HUES64 (cell line): ENCODE results near the gene EMD.
"Not testable (repeated sequence)": the region's sequence is repeated elsewhere in the genome, so short reads cannot be mapped to it uniquely, and the experiment has no call there.

Experiments
- H3K27ac ChIP-seq: 2 replicates; pipeline ENCODE4 v1.7.0; 2013; ENCODE audit warnings: low read depth, low read length, inconsistent platforms
- H3K27me3 ChIP-seq: 2 replicates; pipeline ENCODE4 v1.6.1; 2013; ENCODE audit warnings: mild to moderate bottlenecking, low read length; ENCODE audit not compliant: insufficient read depth
- H3K36me3 ChIP-seq: 2 replicates; pipeline ENCODE4 v1.6.1; 2013; ENCODE audit warnings: mild to moderate bottlenecking, low read length; ENCODE audit not compliant: insufficient read depth
- H3K4me1 ChIP-seq: 2 replicates; pipeline ENCODE4 v1.6.1; 2013; ENCODE audit warnings: mild to moderate bottlenecking, low read length, moderate library complexity; ENCODE audit not compliant: insufficient read depth
- H3K4me3 ChIP-seq: 2 replicates; pipeline ENCODE4 v1.5.1; 2013; ENCODE audit warnings: mild to moderate bottlenecking, low read length, moderate library complexity
- H3K9ac ChIP-seq: 2 replicates; pipeline ENCODE4 v1.6.1; 2013; ENCODE audit warnings: mild to moderate bottlenecking, low read depth, low read length
- H3K9me3 ChIP-seq: 2 replicates; pipeline ENCODE4 v1.6.1; 2013; ENCODE audit warnings: low read depth, low read length; ENCODE audit not compliant: insufficient read depth
- WGBS: fragments of 150-250, 120-280 bp; methylation state at CpG from one replicate; pipeline ENCODE4 v1.1.7; 2013; ENCODE audit warnings: missing lambda C conversion rate; 5-methylcytosine and 5-hydroxymethylcytosine counted together

EMD gene

DNA sequence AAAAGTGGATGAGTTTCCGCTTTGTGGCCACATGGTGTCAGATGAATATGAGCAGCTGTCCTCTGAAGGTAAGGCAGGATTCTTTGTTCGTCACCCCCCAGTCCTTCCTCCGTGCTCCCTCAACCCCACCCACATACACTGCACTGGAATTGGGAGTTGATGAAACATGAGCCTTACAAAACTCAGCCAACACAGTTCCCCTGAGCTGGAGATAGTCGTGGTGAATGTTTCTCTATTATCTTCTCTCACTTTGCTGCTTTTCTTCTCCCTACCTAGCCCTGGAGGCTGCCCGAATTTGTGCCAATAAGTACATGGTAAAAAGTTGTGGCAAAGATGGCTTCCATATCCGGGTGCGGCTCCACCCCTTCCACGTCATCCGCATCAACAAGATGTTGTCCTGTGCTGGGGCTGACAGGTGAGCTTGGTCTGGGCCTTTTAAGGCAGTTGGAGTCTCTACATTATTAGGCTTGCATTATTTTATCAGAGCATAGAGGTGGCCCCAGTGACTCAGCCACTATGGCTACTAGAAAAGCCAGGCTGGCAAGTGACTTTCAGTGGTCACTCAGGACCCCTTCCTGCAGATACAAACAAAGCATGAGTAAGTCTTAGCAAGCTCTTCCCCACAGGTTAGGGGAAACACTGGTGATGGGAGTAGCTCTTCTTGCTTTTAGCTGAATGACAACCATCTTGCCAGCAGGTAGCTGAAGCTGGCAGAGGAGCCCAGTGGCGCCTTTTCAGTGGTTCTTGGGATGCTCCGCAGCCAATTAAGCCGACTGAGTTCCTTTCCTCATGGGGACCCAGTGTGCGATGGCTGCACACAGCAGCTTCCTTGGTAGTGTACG lies 20.7 kb downstream of the EMD start:
- H3K9ac ChIP-seq, result peak overlapping the region; percentile 100
- H3K4me3 ChIP-seq, result peak overlapping the region; percentile 92
- 0 out of 2 replicates have a peak, but pooled peaks cover 4% of the 10 kb centered on the region for H3K4me1 ChIP-seq
- 82% methylated on average over 9 of the region's 14 CpGs for WGBS
- peak overlapping the region; percentile 94 for H3K27ac ChIP-seq
- no peaks in the 10 kb centered on the region for H3K27me3 ChIP-seq
- peaks cover 24% of the 10 kb centered on the region for H3K36me3 ChIP-seq
- H3K9me3 ChIP-seq, result no peaks in the 10 kb centered on the region

GRCh38 chrX:154400369-154400817 lies 21.3 kb downstream of the EMD start:
- H3K27me3 ChIP-seq, H3K9me3 ChIP-seq, H3K4me1 ChIP-seq: not testable (repeated sequence)
- WGBS, result 100% methylated on average over 5 of the region's 6 CpGs
- Histone ChIP-seq H3K4me3 (0 out of 2 replicates have a peak overlapping the region, but pooled peaks have one; percentile 92), H3K27ac (peak overlapping the region; percentile 94), H3K9ac (peak overlapping the region; percentile 100; the same call in 1 of the 2 replicates), H3K36me3 (peaks cover 24% of the 10 kb centered on the region)

DNA sequence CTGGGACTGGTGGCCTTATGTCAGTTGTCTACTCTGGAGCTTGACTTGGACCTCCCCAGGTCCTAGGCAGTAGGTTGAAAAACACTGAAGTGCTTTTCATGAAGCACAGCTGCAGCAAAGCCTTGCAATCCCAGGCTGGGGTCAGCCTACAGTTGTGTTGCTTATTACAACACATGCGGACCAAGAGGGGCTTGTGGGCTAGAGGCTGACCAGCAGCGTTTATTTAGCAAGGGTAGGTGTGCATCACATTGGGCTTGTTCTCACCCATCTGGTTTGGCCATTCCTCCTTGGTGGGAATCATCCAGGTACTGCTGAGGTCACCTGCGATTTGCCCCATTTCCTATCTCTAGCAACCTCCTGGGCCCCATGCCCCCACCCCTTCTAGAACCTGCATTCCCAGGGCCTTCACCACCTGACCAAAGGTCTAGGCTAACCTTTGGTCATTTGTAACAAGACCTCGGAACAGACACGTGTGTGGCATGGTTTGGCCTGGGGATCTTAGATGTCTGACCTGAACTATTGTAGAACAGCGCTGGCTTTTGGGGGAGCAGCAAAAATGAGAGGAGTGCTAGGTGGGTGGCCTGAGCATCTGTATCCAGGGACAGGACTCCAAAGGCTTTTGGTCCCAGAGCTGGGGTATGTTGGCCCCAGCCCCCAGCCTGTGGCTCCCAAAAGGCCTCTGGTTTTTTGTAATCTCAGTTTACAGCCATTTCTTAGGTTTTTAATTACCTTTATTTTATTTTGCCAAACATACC lies 22.1 kb downstream of the EMD start:
- 0 out of 2 replicates have a peak, but pooled peaks cover 4% of the 10 kb centered on the region for H3K4me1 ChIP-seq
- no peak overlapping the region for H3K9ac ChIP-seq
- H3K36me3 ChIP-seq, result peaks cover 24% of the 10 kb centered on the region
- H3K9me3 ChIP-seq, result no peaks in the 10 kb centered on the region
- no peak overlapping the region; the same call in 1 of the 2 replicates for H3K4me3 ChIP-seq
- WGBS, result 72% methylated on average over 6 of the region's 6 CpGs
- H3K27me3 ChIP-seq, result no peaks in the 10 kb centered on the region
- peak overlapping the region; percentile 12; the same call in 1 of the 2 replicates for H3K27ac ChIP-seq

DNA sequence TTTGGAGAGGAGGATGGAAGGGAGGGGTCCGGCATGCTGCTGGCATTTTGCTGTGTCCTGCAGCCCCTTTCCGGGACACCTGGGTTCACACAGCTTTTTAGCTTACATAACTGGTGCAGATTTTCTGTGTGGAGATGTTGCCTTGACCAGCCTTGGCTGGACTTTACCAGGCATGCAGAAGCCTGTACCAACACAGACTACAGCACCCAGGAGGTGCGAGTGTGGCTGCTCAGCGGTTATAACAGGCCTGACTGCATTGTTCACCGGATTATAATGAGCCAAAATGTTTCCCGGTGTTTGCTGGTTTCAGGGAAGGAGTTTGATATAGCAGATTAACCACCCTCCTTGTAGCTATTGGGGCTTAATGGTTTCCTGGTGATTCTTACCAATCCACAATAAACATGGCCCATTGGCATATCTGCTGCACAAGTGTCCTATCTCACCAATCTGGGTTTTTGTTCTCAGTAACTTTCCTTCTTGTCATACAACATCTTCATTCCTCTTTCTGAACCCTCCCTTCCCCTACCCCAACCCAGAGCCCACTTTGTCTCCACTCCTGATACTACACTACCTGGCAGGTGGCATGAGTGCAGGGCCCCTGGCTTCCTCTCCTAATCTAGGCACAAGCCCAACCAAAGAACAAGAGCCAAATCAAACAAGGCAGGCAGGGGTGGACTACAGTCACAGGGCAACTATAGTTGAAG lies 23.0 kb downstream of the EMD start:
- Histone ChIP-seq H3K9me3 (no peaks in the 10 kb centered on the region), H3K27me3 (no peaks in the 10 kb centered on the region), H3K27ac (peak overlapping the region; percentile 55; the same call in 1 of the 2 replicates), H3K36me3 (peaks cover 24% of the 10 kb centered on the region), H3K4me3 (no peak overlapping the region), H3K4me1 (0 out of 2 replicates have a peak, but pooled peaks cover 4% of the 10 kb centered on the region), H3K9ac (no peak overlapping the region)
- WGBS, result 59% methylated on average over 5 of the region's 6 CpGs

DNA sequence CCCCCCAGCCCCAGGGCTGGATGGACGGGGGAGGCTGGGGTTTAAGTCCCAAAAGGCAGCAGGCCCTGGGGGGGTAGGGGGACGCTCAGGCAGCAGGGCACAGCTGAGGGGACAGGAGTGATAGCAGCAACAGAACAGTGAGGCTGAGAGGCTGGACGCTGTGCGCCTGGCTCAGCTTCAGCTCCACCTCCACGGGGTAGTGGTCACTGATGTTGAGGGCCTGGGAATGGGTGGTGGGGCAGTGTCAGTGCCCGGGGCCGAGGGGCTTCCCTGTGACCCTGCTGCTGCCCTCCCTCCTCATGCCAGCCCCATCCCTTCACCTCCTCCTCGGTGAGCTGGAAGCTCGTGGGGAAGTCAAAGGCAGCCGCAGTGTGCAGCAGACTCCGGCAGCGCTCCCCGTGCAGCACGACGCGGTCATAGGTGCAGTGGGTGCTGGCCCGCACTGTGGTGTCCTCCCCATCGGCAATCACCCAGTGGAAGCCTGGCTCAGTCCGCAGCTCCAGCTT lies 23.6 kb downstream of the EMD start:
- Histone ChIP-seq H3K27ac (no peak overlapping the region), H3K4me3 (no peak overlapping the region), H3K27me3 (no peaks in the 10 kb centered on the region), H3K9ac (no peak overlapping the region), H3K36me3 (peaks cover 24% of the 10 kb centered on the region), H3K4me1 (0 out of 2 replicates have a peak, but pooled peaks cover 4% of the 10 kb centered on the region), H3K9me3 (no peaks in the 10 kb centered on the region)
- WGBS, result 85% methylated on average over 17 of the region's 19 CpGs

- no peaks in the 10 kb centered on the region for H3K9me3 ChIP-seq
- H3K9ac ChIP-seq, result no peak overlapping the region
- H3K4me1 ChIP-seq, result 0 out of 2 replicates have a peak, but pooled peaks cover 4% of the 10 kb centered on the region
- H3K4me3 ChIP-seq, result no peak overlapping the region
- WGBS, result 93% methylated on average over 10 of the region's 10 CpGs
- peaks cover 24% of the 10 kb centered on the region for H3K36me3 ChIP-seq
- no peak overlapping the region for H3K27ac ChIP-seq
- no peaks in the 10 kb centered on the region for H3K27me3 ChIP-seq
These were observed 24.1 kb downstream of the EMD start for GRCh38 chrX:154403192-154403591.

- Histone ChIP-seq H3K4me3 (no peak overlapping the region), H3K27ac (no peak overlapping the region), H3K4me1 (0 out of 2 replicates have a peak, but pooled peaks cover 4% of the 10 kb centered on the region), H3K9ac (no peak overlapping the region), H3K36me3 (peaks cover 22% of the 10 kb centered on the region), H3K27me3 (no peaks in the 10 kb centered on the region), H3K9me3 (no peaks in the 10 kb centered on the region)
- 79% methylated on average over 3 of the region's 4 CpGs for WGBS
These were observed 24.8 kb downstream of the EMD start for GRCh38 chrX:154403858-154404257.

GRCh38 chrX:154404625-154405192 lies 25.6 kb downstream of the EMD start:
- Histone ChIP-seq H3K27me3 (no peaks in the 10 kb centered on the region), H3K27ac (no peak overlapping the region), H3K9ac (no peak overlapping the region), H3K9me3 (no peaks in the 10 kb centered on the region), H3K4me1 (no peaks in the 10 kb centered on the region), H3K4me3 (no peak overlapping the region), H3K36me3 (peaks cover 14% of the 10 kb centered on the region)
- WGBS, result 95% methylated on average over 16 of the region's 16 CpGs

DNA sequence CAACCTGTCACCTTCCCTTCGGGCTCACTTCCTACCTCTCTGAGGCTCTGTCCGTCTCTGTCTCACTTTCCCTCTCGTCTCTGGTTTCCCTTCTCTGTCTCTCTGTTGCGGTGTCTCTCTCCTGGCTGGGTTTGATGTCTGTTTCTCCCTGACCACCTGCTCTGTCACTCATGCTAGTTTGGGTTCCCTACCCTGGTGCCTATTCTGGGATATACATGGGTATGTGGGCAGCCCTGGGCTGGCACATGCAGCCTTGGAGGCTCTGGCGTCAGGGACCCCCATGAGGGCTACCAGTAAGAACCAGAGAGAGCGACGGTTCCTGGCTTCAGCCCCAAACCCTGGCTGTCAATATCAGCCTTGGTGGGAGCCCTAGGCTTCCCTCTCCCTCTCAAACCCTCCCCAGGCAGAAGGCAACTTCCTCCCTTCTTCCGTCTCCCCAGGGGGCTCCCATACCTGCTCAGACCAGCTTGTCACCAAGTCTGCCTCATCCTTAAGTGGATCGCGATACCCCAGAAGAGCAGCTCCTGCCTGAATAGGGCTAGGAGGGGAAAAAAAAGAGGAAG lies 29.6 kb downstream of the EMD start:
- H3K27me3 ChIP-seq, result no peaks in the 10 kb centered on the region
- H3K4me3 ChIP-seq, result peak overlapping the region; percentile 43
- WGBS, result 45% methylated on average over 10 of the region's 10 CpGs
- peak overlapping the region; percentile 44; the same call in 1 of the 2 replicates for H3K9ac ChIP-seq
- no peaks in the 10 kb centered on the region for H3K9me3 ChIP-seq
- H3K36me3 ChIP-seq, result peaks cover 3% of the 10 kb centered on the region
- peaks cover 4% of the 10 kb centered on the region; the same call in 1 of the 2 replicates for H3K4me1 ChIP-seq
- H3K27ac ChIP-seq, result peak overlapping the region; percentile 34; the same call in 1 of the 2 replicates
